NCI-H1092 treated with DMSO at 0.1 percent for 48 hours (cell line): ENCODE measurements around the gene KIAA0319L.
"Not testable (repeated sequence)": the region's sequence is repeated elsewhere in the genome, so short reads cannot be mapped to it uniquely, and the experiment has no call there.

Source experiments
- DNase-seq: peaks from one replicate; lab custom pipeline; 2025; lab: John Stamatoyannopoulos, UW

KIAA0319L gene

DNA sequence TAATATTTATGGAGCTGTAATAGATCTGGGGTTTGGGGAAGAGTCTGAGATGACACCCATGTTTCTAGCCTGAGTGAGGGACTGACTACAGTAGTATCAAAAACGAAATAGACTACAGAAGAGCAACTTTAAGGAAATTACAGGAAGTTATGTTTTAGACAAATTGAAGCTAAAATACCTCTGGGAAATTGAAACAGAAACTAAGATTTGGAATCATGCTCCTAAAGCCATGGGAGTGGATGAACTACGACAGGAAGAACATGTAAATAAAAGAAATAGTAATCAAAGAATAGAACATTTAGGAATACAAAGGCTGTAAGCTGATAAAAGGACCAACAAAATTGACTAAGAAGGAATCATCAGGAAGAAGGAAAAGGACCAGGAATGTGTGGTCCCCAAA lies 68.9 kb downstream of the KIAA0319L start:
- no peak for DNase-seq

DNA sequence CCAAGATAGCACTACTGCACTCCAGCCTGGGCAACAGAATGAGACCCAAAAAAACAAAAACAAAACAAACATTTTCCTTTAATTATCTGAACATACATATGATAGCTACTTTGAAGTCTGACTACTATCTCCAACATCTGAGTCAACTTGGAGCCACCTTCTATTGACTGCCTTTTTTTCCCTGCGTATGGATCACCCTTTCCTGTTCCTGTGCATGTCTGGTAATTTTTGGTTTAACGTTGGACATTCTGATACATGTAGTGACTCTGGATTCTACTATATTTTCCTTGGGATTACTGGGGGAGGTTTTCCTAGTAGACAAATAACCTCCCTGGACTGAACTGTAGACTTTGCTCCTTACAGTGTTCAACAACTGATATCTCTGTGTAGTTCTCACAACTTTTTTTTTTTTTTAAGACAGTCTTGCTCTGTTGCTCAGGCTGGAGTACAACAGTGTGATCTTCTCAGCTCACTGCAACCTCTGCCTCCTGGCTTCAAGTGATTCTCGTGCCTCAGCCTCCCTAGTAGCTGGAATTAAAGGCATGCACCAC lies 70.3 kb downstream of the KIAA0319L start:
- no peak for DNase-seq

DNA sequence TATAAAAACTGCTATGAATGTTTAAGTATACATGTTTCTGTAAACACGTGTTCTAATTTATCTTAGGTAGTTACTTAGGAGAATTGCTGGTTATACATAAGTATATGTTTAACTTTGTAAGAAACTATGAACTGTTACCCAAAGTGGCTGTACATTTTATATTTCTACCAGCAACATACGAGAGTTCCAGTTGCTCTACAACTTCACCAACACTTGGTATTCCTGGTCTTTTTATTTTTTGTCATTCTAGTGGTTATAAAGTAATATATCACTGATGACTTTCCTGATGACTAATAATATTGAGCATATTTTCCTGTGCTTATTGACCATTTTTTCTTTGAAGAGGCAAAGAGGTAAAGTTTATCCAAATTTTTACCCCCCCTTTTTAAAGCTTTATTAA lies 76.0 kb downstream of the KIAA0319L start:
- DNase-seq, result no peak

GRCh38 chr1:35477870-35478269 lies 79.3 kb downstream of the KIAA0319L start:
- no peak for DNase-seq

- DNase-seq, result peak; percentile 6
Measured at GRCh38 chr1:35475856-35476674, 81.1 kb downstream of the KIAA0319L start.

- no peak for DNase-seq
Measured at GRCh38 chr1:35475356-35475755, 81.8 kb downstream of the KIAA0319L start.

DNA sequence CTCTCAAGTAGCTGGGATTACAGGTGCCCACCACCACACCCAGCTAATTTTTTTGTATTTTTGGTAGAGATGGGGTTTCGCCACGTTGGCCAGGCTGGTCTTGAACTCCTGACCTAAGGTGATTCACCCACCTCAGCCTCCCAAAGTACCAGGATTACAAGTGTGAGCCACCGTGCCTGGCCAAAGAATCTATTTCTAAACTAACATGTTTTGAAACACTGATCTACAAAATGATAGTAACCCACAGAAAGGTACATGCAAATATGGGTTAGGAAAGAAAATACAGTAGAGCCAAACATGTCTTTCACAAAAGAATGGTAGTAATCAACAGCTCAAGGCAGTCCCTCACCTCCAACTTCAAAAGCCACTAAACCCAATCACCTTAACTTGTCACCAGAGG lies 84.0 kb downstream of the KIAA0319L start:
- DNase-seq, result not testable (repeated sequence)

DNA sequence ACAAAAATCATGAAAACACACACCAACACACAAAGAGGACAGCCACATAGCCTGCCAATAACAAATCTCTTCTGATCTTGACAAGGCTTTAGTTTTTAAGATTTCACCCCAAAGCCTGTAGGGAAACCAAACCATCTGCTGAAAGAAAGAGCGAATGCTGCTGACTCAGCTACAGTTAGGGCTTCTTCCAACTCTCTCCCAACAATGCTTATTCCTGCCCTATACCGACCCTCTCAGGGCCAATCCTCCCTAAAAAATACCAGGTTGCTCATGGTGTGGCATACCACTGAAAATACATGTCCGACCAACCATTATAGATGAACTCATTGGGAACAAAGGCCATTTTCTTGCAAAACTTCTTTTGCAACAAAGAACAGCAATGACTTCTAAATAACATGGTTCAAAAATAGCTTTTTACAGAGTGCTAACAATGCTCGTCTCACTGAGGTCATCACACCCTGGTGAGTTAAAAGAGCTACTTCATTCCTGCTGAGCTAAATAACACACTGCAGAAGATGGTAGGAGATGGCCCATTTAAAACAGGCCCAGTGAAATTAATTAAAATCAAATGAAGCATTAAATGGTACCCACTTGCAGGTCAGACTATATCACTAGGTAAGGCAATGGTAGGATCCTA lies 86.1 kb downstream of the KIAA0319L start:
- no peak for DNase-seq

DNA sequence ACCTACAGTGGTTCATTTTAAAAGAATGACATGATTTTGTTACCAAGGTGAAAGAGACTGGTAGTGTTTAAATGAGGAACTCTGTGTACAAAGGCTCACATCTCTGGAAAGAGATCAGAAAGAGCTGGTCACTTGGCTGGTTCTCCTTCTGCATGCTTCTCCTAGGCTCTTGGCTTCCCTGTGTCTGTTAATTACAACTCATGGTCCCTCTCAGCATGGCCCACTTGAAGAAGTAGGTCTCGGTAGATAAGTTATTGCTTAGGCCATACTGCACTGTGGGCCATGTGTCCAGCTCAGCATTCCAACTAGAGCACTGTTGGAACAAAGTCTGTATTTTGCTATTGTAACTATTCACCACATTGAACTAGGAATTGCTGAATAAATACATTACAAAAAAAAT lies 91.1 kb downstream of the KIAA0319L start:
- DNase-seq, result no peak

DNA sequence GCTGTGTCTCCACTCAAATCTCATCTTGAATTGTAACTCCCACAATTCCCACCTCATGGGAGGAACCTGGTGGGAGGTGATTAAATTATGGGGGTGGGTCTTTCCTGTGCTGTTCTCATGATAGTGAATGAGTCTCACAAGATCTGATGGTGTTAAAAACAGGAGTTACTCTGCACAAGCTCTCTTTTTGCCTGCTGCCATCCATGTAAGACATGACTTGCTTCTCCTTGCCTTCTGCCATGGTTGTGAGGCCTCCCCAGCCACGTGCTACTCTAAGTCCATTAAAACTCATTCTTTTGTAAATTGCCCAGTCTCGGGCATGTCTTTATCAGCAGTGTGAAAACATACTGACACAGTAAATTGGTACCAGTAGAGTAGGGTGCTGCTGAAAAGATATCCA lies 93.5 kb downstream of the KIAA0319L start:
- DNase-seq, result not testable (repeated sequence)

GRCh38 chr1:35463232-35463631 lies 94.0 kb downstream of the KIAA0319L start:
- DNase-seq, result no peak

GRCh38 chr1:35461966-35462651 lies 95.1 kb downstream of the KIAA0319L start:
- no peak for DNase-seq

GRCh38 chr1:35460796-35461195 lies 96.4 kb downstream of the KIAA0319L start:
- DNase-seq, result no peak

GRCh38 chr1:35454616-35455015 lies 102.6 kb downstream of the KIAA0319L start:
- DNase-seq, result no peak

DNA sequence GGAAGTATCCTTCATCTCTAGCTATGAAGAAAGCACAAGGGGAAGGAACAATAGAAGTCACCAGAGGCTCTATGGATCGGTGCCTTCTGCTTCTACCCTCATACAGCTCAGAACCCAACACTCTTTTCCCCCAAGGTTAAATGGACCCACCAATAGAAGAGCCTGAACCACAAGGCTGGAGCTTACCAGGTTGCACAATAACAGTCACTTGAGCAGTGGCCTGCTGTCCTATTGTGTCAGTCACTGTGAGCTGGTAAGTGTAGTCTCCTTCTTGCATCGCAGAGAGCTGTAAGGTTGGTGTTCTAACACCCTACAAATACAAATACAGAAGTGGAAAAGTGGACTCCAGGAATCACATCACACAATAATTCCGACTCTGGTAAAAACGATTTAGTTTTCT lies 103.0 kb downstream of the KIAA0319L start:
- no peak for DNase-seq

DNA sequence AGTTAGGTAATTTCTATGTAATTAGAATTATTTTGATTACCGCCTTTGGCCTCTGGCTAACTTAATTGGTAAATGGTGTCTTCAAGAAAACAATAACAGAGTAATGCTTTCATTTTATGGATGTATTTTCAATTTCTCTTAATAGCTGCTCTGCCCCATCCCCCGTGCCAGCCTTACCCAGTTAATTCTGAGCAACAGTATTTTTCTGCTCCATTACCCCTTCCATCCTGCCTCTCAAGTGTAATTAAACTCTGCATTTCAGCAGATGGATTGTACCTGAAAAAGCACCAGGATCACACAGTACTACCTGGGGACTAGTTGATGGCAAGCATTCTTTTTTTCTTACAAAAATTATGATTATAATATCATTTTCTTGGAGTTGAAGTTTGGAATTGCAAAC lies 104.2 kb downstream of the KIAA0319L start:
- DNase-seq, result no peak

DNA sequence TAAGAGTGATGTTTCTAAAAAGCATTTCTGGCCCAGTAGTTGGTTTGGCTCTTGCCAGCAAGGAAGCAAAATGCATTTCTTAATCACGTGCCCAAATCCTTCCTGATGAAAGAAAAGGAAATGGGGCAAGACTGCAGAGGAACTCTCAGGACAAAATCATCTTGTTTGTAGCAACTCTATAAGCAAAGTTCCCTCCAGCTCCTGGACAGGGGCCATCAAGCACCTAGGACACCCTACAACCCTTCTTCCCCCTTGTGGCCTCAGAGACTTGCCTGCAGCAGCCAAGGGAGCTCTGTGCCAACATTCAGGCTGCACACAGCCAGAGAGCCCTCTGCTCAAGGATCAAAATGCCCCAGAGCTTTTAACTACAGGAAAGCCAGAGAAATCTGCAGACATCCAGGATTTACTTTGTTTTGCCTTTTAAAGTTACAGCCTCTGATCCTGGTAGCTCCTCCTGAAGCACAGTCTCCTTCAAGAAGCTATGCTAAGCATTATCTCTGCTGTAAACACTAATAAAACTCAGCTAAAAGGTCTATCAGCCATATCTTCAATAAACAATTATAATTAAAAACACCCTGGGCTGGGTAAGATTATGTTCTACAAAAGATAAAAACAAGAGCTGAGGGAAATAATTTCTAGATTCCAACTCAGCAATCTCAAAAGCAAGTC lies 105.0 kb downstream of the KIAA0319L start:
- DNase-seq, result no peak

DNA sequence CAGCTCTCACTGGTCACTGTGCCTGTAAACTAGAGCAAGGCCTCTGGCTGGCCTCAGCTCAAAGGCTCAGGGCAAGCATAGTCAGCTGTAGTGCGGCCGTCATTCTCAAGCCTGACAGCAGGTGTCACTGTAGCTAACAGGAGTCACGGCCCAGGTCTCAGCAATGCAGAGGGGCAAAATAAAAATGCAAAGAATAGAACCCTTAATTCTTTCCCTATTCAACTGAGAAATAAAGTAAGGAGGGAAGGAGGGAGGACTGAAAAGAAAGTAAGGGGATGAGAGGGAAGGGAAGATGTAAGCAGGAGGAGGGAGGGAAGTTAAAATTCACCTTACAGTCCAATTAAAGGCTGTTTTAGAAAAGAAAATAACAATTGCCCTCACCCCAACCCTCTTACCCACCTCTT lies 106.1 kb downstream of the KIAA0319L start:
- peak; percentile 60 for DNase-seq

DNA sequence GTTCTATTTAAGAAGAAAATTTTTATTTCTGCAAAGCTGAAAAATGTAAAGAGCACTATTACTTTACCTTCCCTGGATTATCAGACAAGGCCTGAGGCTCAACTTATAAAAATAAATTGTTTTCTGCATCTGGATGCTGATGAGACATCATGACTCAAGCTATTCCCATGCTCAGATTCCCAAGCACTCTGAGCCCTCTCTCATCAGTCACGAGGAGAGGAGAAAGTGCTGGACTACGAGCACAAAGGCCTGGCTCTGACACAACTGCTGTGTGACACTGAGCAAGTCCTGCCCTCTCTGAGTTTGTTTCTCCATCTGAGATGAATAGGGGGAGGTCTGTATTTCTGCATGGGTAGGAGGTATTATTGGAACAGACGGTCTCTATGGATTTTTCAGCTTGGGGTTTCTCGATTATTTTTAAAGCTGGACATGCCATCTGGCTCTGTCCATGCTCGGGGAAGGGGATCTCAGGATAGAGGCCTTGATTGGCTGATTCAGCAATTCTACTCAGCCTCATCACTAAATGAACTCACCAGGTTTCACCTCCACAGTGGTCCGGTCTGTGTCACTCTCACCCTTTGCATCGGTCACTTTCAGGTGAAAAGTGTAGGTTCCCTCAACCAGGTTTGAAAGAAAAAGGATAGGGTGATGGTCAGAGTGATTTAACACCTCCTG lies 107.7 kb downstream of the KIAA0319L start:
- DNase-seq, result no peak

DNA sequence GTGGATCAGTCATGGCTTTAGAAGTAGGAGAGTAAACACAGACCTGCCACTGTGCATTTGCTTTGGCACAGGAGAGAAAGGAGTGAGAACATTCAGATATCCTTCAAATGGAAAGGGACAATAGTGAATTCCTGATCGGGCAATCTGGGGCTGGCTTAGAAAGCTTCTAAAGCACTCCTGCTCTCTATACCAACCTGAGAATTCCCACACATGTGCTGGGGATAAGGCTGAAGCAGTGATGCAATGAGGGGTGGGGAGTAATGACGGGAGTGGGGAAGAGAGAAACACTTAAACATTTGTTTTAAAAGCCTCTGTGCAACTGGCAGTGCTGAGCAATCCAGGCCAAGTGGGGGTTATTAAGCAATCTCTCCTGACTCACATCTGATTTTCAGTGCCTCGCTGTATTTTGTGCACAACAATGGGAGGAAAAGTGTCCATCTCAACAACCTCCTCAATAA lies 108.8 kb downstream of the KIAA0319L start:
- no peak for DNase-seq

DNA sequence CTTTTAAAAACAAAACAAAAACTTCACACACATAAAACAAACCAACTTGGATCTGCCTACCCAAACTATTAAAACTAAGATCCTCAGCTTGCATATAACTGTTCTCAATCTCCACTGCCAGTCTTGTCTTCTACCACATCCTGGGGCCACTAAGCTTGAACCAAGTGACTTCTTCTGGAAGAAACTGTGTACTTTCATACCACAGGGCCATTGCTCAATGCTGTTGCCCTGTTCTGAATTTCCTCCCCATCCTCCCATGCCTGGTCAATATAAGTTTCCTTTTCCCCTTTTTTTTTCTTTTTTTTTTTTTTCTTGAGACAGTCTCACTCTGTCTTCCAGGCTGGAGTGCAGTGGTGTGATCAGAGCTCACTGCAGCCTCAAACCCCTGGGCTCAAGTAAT lies 109.9 kb downstream of the KIAA0319L start:
- no peak for DNase-seq

DNA sequence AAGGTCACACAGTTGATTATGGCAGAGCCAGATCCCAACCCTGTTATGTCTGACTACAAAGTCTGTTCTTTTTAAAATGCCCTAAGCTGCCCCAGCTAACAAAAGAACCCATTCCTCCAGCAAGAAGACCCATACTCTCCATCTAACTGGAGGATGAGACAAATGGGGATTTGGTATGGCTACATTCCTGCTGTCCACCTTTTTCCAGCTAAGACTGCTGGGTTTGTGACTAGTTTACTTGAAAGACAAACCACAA lies 112.8 kb downstream of the KIAA0319L start:
- DNase-seq, result no peak
